ENCODE measurements around the gene PCBP3. TPM values are rescaled to one million over a fixed set of nuclear protein-coding genes. Genes with fewer than 3 reads are reported as not detected.

Gene PCBP3
- polyA plus RNA-seq, 1 donor (not counting 4 experiments of a cell fraction or from before 2014, with no cell fraction given), result 0.25 TPM

DNA sequence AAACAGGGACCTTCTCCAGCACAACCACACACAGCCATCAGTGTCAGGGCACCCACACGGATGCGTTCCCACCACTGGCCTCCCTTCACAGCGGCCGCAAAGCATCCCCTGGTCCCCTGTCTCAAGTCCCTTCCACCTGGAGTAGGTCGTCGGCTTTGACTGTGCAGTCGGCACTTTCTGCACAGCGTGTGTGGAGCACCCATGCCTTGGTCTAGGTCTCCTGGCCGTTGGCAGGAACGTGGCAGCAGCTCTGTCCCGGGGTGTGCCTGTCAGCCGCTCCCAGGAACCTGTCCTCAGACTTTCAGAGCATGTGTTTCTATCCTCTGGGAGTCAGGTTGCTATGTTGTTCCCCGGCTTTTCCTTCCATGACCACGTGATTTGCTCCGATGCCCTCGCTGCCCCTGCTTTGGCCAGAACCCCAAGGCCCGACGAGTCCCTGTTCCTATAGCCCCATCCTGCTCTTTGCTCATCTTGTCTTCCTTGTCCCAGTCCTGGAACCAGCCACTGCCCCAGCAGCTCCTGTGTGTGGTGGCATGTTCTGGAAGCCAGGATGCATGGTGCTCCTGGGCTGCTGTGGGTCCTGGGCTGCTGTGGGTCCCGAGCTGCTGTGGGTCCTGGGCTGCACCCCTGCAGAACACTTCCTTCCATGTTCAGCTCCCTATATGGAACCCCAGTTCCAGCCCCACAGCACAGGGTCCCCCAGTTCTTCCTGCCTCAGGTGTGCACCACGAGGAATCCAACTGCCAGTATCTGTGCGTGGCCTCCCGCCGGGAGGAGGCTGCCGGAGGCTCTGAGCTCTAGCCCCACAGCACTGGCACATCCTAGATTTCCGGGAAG is 253.9 kb downstream of the PCBP3 start:
- H3K9me1 ChIP-seq (ENCODE audit: control insufficient read depth, extremely low read depth, insufficient read depth, low read length), result no peaks in the 10 kb centered on the region
- dilution Hi-C loops (cut with MboI; ENCODE audit: extremely low pct_ligation_motif_present, low sequenced_read_pairs), result no loop called here
- no peak overlapping the region for H3K27ac ChIP-seq (ENCODE audit: control insufficient read depth, insufficient read depth, low read length)
- H3K4me3 ChIP-seq (ENCODE audit: control insufficient read depth in 2 of 3, extremely low read depth in 1 of 3, insufficient read depth in 2 of 3, low read depth in 1 of 3, low read length in 3 of 3), result no peak overlapping the region
- FAIRE-seq, result no peak
- peaks cover 23% of the 10 kb centered on the region for H3K27me3 ChIP-seq (ENCODE audit: control insufficient read depth, extremely low read depth, insufficient read depth, low read length)
- H3K79me2 ChIP-seq (ENCODE audit: control insufficient read depth, insufficient read depth, low read length), result no peaks in the 10 kb centered on the region
- H3K4me2 ChIP-seq (ENCODE audit: control insufficient read depth, extremely low read depth, insufficient read depth, low read depth, low read length), result no peak overlapping the region
- H3K9ac ChIP-seq (ENCODE audit: control insufficient read depth, extremely low read depth, insufficient read depth, low read length), result no peak overlapping the region
- H3K36me3 ChIP-seq (ENCODE audit: control insufficient read depth in 2 of 2, extremely low read depth in 1 of 2, insufficient read depth in 2 of 2, low read length in 2 of 2), result no peaks in the 10 kb centered on the region
- H4K20me1 ChIP-seq (ENCODE audit: control insufficient read depth, extremely low read depth, insufficient read depth, low read length), result no peaks in the 10 kb centered on the region
- no peak for DNase-seq (ENCODE audit: low read depth, low spot score)
- no peak overlapping the region for H2AFZ ChIP-seq (ENCODE audit: control insufficient read depth, low read length)
- TF ChIP-seq, protein P1, sequence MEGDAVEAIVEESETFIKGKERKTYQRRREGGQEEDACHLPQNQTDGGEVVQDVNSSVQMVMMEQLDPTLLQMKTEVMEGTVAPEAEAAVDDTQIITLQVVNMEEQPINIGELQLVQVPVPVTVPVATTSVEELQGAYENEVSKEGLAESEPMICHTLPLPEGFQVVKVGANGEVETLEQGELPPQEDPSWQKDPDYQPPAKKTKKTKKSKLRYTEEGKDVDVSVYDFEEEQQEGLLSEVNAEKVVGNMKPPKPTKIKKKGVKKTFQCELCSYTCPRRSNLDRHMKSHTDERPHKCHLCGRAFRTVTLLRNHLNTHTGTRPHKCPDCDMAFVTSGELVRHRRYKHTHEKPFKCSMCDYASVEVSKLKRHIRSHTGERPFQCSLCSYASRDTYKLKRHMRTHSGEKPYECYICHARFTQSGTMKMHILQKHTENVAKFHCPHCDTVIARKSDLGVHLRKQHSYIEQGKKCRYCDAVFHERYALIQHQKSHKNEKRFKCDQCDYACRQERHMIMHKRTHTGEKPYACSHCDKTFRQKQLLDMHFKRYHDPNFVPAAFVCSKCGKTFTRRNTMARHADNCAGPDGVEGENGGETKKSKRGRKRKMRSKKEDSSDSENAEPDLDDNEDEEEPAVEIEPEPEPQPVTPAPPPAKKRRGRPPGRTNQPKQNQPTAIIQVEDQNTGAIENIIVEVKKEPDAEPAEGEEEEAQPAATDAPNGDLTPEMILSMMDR (optimal IDR thresholded peaks at IDR 0.05 in 1 of 3, IDR thresholded peaks at IDR 0.05 in 1 of 3, conservative IDR thresholded peaks at IDR 0.05 in 1 of 3; ENCODE audit: extremely low read depth in 1 of 3, insufficient read depth in 2 of 3, low read length in 3 of 3), result no peak
- no peak for TF ChIP-seq EZH2 (IDR thresholded peaks at IDR 0.05; ENCODE audit: low read length)
- no peaks in the 10 kb centered on the region for H3K9me3 ChIP-seq (ENCODE audit: control insufficient read depth, low read depth, low read length)
- H3K4me1 ChIP-seq (ENCODE audit: control insufficient read depth, extremely low read depth, insufficient read depth, low read length), result no peaks in the 10 kb centered on the region

DNA sequence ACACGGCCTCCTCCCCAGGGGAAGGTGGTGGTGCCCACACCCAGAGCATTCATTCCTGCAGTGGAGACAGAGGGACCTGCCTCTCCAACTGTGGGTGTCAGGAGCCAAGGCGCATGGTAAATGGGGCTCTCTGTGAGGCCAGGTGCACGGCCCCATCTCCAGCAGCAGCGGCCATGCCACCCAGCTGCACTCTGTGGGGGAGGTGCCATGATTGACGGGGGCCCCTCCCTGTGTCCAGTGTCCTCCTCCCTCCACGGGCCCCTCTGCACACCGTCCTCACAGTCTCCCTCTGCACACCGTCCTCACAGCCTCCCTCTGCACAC is 254.5 kb downstream of the PCBP3 start:
- no peak overlapping the region for H2AFZ ChIP-seq (ENCODE audit: control insufficient read depth, low read length)
- H3K9me3 ChIP-seq (ENCODE audit: control insufficient read depth, low read depth, low read length), result no peaks in the 10 kb centered on the region
- no peak overlapping the region for H3K27ac ChIP-seq (ENCODE audit: control insufficient read depth, insufficient read depth, low read length)
- no peaks in the 10 kb centered on the region for H3K9me1 ChIP-seq (ENCODE audit: control insufficient read depth, extremely low read depth, insufficient read depth, low read length)
- H3K27me3 ChIP-seq (ENCODE audit: control insufficient read depth, extremely low read depth, insufficient read depth, low read length), result peaks cover 23% of the 10 kb centered on the region
- no peak overlapping the region for H3K9ac ChIP-seq (ENCODE audit: control insufficient read depth, extremely low read depth, insufficient read depth, low read length)
- no peak for FAIRE-seq
- no peak overlapping the region for H3K4me2 ChIP-seq (ENCODE audit: control insufficient read depth, extremely low read depth, insufficient read depth, low read depth, low read length)
- no peak overlapping the region for H3K4me3 ChIP-seq (ENCODE audit: control insufficient read depth in 2 of 3, extremely low read depth in 1 of 3, insufficient read depth in 2 of 3, low read depth in 1 of 3, low read length in 3 of 3)
- H3K79me2 ChIP-seq (ENCODE audit: control insufficient read depth, insufficient read depth, low read length), result no peaks in the 10 kb centered on the region
- no peaks in the 10 kb centered on the region for H3K36me3 ChIP-seq (ENCODE audit: control insufficient read depth in 2 of 2, extremely low read depth in 1 of 2, insufficient read depth in 2 of 2, low read length in 2 of 2)
- no peaks in the 10 kb centered on the region for H4K20me1 ChIP-seq (ENCODE audit: control insufficient read depth, extremely low read depth, insufficient read depth, low read length)
- TF ChIP-seq, protein P1 (optimal IDR thresholded peaks at IDR 0.05 in 1 of 3, IDR thresholded peaks at IDR 0.05 in 1 of 3, conservative IDR thresholded peaks at IDR 0.05 in 1 of 3; ENCODE audit: extremely low read depth in 1 of 3, insufficient read depth in 2 of 3, low read length in 3 of 3), result no peak
- TF ChIP-seq EZH2 (IDR thresholded peaks at IDR 0.05; ENCODE audit: low read length), result no peak
- H3K4me1 ChIP-seq (ENCODE audit: control insufficient read depth, extremely low read depth, insufficient read depth, low read length), result no peaks in the 10 kb centered on the region
- no peak for DNase-seq (ENCODE audit: low read depth, low spot score)
- dilution Hi-C loops (cut with MboI; ENCODE audit: extremely low pct_ligation_motif_present, low sequenced_read_pairs), result no loop called here
